Neural cell (in vitro differentiated cells): ENCODE data around the gene PARP11. TPM values are rescaled to one million over a fixed set of nuclear protein-coding genes. Genes with fewer than 3 reads are reported as not detected.

Source experiments
- H2AFZ ChIP-seq: fragments of 200-600, 300-800 bp; sonication (generic), shearing (Covaris generic); 2 replicates; pipeline ENCODE4 v1.6.0; 2014; ENCODE audit warnings: low read depth, mild to moderate bottlenecking, antibody characterized with exemption, low read length, moderate library complexity
- H3F3A ChIP-seq: fragments of 200-600 bp; shearing (Covaris generic); 2 replicates; pipeline ENCODE4 v1.6.1; 2016; ENCODE audit warnings: mild to moderate bottlenecking, moderate library complexity, mixed read lengths, antibody characterized with exemption, low read length; ENCODE audit not compliant: insufficient read depth, poor library complexity, severe bottlenecking
- H3K27ac ChIP-seq: fragments of 200-600, 300-800 bp; sonication (generic), shearing (Covaris generic); 2 replicates; pipeline ENCODE4 v1.5.1; 2014; ENCODE audit warnings: mild to moderate bottlenecking, low read length, moderate library complexity
- H3K27me3 ChIP-seq: fragments of 300-800, 200-600 bp; sonication (generic), shearing (Covaris generic); 2 replicates; pipeline ENCODE4 v1.6.0; 2014; ENCODE audit warnings: mild to moderate bottlenecking, low read depth, low read length, moderate library complexity; ENCODE audit not compliant: insufficient read depth
- H3K36me3 ChIP-seq: fragments of 300-800, 200-600 bp; sonication (generic), shearing (Covaris generic); 2 replicates; pipeline ENCODE4 v1.5.1; 2014; ENCODE audit warnings: mild to moderate bottlenecking, antibody characterized with exemption, low read length, moderate library complexity; ENCODE audit not compliant: insufficient read depth
- H3K4me2 ChIP-seq: fragments of 300-800, 200-600 bp; sonication (generic), shearing (Covaris generic); 2 replicates; pipeline ENCODE4 v1.6.0; 2014; ENCODE audit warnings: mild to moderate bottlenecking, low read length
- H3K4me3 ChIP-seq: fragments of 300-800, 200-600 bp; sonication (generic), shearing (Covaris generic); 2 replicates; pipeline ENCODE4 v1.5.1; 2014; ENCODE audit warnings: mild to moderate bottlenecking, low read length, moderate library complexity
- H3K79me2 ChIP-seq: fragments of 200-600 bp; shearing (Covaris generic); replicated peaks from 2 replicates; pipeline ENCODE4 v1.6.0; 2014; ENCODE audit warnings: mild to moderate bottlenecking, low read length, moderate library complexity; ENCODE audit not compliant: insufficient read depth
- H3K9ac ChIP-seq: fragments of 300-800, 200-600 bp; sonication (generic), shearing (Covaris generic); 2 replicates; pipeline ENCODE4 v1.6.1; 2016; ENCODE audit warnings: mild to moderate bottlenecking, low read length, mixed read lengths
- H3K9me2 ChIP-seq: fragments of 200-600 bp; shearing (Covaris generic); 2 replicates; pipeline ENCODE4 v1.6.1; 2016; ENCODE audit warnings: mild to moderate bottlenecking, low read length, mixed read lengths; ENCODE audit not compliant: insufficient read depth
- H3K9me3 ChIP-seq: fragments of 200-600, 300-800 bp; sonication (generic), shearing (Covaris generic); 2 replicates; pipeline ENCODE4 v1.6.1; 2016; ENCODE audit warnings: mild to moderate bottlenecking, mixed run types, low read length, moderate library complexity, mixed read lengths
- H4K20me1 ChIP-seq: fragments of 200-600 bp; shearing (Covaris generic); 2 replicates; pipeline ENCODE4 v1.6.1; 2016; ENCODE audit warnings: mild to moderate bottlenecking, mixed run types; ENCODE audit not compliant: insufficient read depth
- EP300 ChIP-seq: fragments of 450-650 bp; conservative IDR thresholded peaks from 2 replicates; pipeline ENCODE4 v1.6.1; 2014; ENCODE audit warnings: antibody characterized with exemption, mild to moderate bottlenecking, moderate library complexity; ENCODE audit not compliant: poor library complexity, severe bottlenecking
- EZH2 ChIP-seq: fragments of 200-600, 300-800 bp; shearing (Covaris generic), sonication (generic); IDR thresholded peaks from 2 replicates; pipeline ENCODE4 v1.6.1; 2014; ENCODE audit warnings: antibody characterized with exemption, low read length, borderline replicate concordance, mild to moderate bottlenecking; ENCODE audit not compliant: insufficient read depth, poor library complexity, severe bottlenecking
- MXI1 ChIP-seq: fragments of 450-650 bp; conservative IDR thresholded peaks from 2 replicates; pipeline ENCODE4 v1.6.1; 2014; ENCODE audit warnings: antibody characterized with exemption, mild to moderate bottlenecking; ENCODE audit not compliant: poor library complexity, severe bottlenecking
- POLR2AphosphoS5 ChIP-seq: IDR thresholded peaks from 2 replicates; pipeline ENCODE4 v1.6.1; 2012
- RAD21 ChIP-seq: fragments of 450-650 bp; conservative IDR thresholded peaks from 2 replicates; pipeline ENCODE4 v1.6.1; 2014; ENCODE audit warnings: antibody characterized with exemption, mild to moderate bottlenecking, moderate library complexity
- REST ChIP-seq: IDR thresholded peaks from 2 replicates; pipeline ENCODE4 v1.6.1; 2012; ENCODE audit warnings: borderline replicate concordance
- SMC3 ChIP-seq: fragments of 450-650 bp; conservative IDR thresholded peaks from 2 replicates; pipeline ENCODE4 v1.6.1; 2014; ENCODE audit warnings: antibody characterized with exemption, mild to moderate bottlenecking, moderate library complexity; ENCODE audit not compliant: poor library complexity
- TAF1 ChIP-seq: IDR thresholded peaks from 2 replicates; pipeline ENCODE4 v1.6.1; 2012; ENCODE audit warnings: low read depth
- polyA plus RNA-seq: library from polyadenylated mRNA; depleted of rRNA; stranded (reverse); fragments of >200 nt; gene quantifications from 2 replicates; pipeline ENCODE4 v1.2.3, GENCODE V29; 2014
- TF ChIP-seq, protein P1 (sequence below): fragments of 450-650 bp; IDR thresholded peaks from 2 replicates; pipeline ENCODE4 v1.5.1; 2014; ENCODE audit warnings: antibody characterized with exemption, mild to moderate bottlenecking, moderate library complexity; ENCODE audit not compliant: poor library complexity, severe bottlenecking

The PARP11 gene
- polyA plus RNA-seq, 1 donor from 2014 or later = 20.3 TPM

DNA sequence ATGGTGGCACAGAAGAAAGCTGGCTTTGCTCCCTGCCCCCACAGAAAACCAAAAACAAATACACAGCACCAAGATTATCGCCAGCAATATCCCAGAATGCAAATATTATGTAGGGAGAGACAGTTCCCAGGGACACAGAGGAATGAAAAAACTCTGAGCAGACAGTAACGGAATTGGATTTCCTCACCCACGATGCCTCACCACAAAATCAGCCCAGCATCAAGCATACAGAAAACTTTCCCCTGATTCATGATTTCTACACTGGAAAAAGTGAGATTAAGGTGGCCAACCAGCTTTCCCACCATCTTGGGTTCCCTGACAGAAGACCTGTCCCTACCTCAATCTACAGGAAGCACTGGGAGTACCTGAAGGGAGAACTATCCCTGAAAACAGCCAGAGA is 36.6 kb downstream of the PARP11 start:
- Histone ChIP-seq H2AFZ (no peak overlapping the region), H3K4me2 (no peak overlapping the region), H3K9ac (no peak overlapping the region)

DNA sequence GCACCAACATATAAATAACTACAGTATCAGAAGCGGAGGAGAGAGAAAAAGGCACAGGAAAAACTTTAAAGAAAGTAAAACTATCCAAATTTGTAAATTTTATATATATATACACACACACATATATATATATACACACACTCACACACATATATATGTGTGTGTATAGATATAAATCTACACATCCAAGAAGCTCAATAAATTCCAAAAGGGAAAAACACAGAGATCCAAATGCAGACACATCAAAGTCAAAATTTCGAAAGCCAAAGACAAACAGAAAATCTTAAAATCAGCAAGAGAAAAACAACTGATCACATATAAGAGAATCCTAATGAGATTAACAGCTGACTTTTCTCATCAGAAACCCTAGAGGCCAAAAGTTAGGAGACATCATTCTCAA is 37.3 kb downstream of the PARP11 start:
- Histone ChIP-seq H3F3A (no peaks in the 10 kb centered on the region), H3K9me3 (no peaks in the 10 kb centered on the region), H2AFZ (no peak overlapping the region), H4K20me1 (no peaks in the 10 kb centered on the region), H3K4me3 (no peak overlapping the region), H3K36me3 (no peaks in the 10 kb centered on the region), H3K9ac (no peak overlapping the region), H3K27me3 (no peaks in the 10 kb centered on the region), H3K4me2 (no peak overlapping the region), H3K79me2 (peaks cover 9% of the 10 kb centered on the region), H3K9me2 (no peaks in the 10 kb centered on the region), H3K27ac (no peak overlapping the region)
- TF ChIP-seq POLR2AphosphoS5 (no peak), RAD21 (no peak), SMC3 (no peak), EZH2 (no peak), REST (no peak), EP300 (no peak), TAF1 (no peak)
- TF ChIP-seq, protein P1, sequence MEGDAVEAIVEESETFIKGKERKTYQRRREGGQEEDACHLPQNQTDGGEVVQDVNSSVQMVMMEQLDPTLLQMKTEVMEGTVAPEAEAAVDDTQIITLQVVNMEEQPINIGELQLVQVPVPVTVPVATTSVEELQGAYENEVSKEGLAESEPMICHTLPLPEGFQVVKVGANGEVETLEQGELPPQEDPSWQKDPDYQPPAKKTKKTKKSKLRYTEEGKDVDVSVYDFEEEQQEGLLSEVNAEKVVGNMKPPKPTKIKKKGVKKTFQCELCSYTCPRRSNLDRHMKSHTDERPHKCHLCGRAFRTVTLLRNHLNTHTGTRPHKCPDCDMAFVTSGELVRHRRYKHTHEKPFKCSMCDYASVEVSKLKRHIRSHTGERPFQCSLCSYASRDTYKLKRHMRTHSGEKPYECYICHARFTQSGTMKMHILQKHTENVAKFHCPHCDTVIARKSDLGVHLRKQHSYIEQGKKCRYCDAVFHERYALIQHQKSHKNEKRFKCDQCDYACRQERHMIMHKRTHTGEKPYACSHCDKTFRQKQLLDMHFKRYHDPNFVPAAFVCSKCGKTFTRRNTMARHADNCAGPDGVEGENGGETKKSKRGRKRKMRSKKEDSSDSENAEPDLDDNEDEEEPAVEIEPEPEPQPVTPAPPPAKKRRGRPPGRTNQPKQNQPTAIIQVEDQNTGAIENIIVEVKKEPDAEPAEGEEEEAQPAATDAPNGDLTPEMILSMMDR = no peak

More for the DNA sequence above, 36.6 kb downstream of the PARP11 start:
- no peak overlapping the region for H3K27ac ChIP-seq
- peaks cover 9% of the 10 kb centered on the region for H3K79me2 ChIP-seq
- no peak overlapping the region for H3K4me3 ChIP-seq
- TF ChIP-seq RAD21 = no peak
- TF ChIP-seq REST = no peak
- TF ChIP-seq SMC3 = no peak
- TF ChIP-seq POLR2AphosphoS5 = no peak
- TF ChIP-seq, protein P1 = no peak
- no peak for TF ChIP-seq EP300
- no peak for TF ChIP-seq EZH2
- TF ChIP-seq TAF1 = no peak
- no peak for TF ChIP-seq MXI1
- H3K9me2 ChIP-seq = no peaks in the 10 kb centered on the region
- H3K27me3 ChIP-seq = no peaks in the 10 kb centered on the region
- H3F3A ChIP-seq = no peaks in the 10 kb centered on the region
- H4K20me1 ChIP-seq = no peaks in the 10 kb centered on the region
- no peaks in the 10 kb centered on the region for H3K9me3 ChIP-seq
- H3K36me3 ChIP-seq = no peaks in the 10 kb centered on the region
